Mesenchymal stem cell (in vitro differentiated cells and primary cell): ENCODE measurements around the gene TUT1.

Experiments
- DNase-seq: peaks from one replicate; pipeline ENCODE4 v3.0.0-alpha.2; 2013
- H2AFZ ChIP-seq: one replicate; pipeline ENCODE4 v1.6.1; 2013; ENCODE audit warnings: low read depth, mild to moderate bottlenecking, control low read depth, inconsistent platforms, low read length, moderate library complexity
- H2AK5ac ChIP-seq: 2 replicates; pipeline ENCODE4 v1.6.1; 2013; ENCODE audit warnings: low read length, moderate library complexity, mild to moderate bottlenecking, inconsistent platforms; ENCODE audit not compliant: severe bottlenecking
- H2BK120ac ChIP-seq: one replicate; pipeline ENCODE4 v1.6.1; 2013; ENCODE audit warnings: low read depth, mild to moderate bottlenecking, inconsistent platforms, low read length, moderate library complexity
- H2BK12ac ChIP-seq, 2 experiments: one replicate each; pipeline ENCODE4 v1.6.1; 2013; ENCODE audit warnings: inconsistent platforms in 2 of 2, low read length in 2 of 2, mild to moderate bottlenecking in 2 of 2, moderate library complexity in 2 of 2, control low read depth in 1 of 2
- H2BK15ac ChIP-seq: one replicate; pipeline ENCODE4 v1.6.1; 2013; ENCODE audit warnings: mild to moderate bottlenecking, low read depth, inconsistent platforms; ENCODE audit not compliant: poor library complexity, severe bottlenecking
- H2BK5ac ChIP-seq: 2 replicates; pipeline ENCODE4 v1.6.1; 2013; ENCODE audit warnings: low read depth, mild to moderate bottlenecking, low read length, control low read depth, inconsistent platforms; ENCODE audit not compliant: poor library complexity, severe bottlenecking
- H3K14ac ChIP-seq, 2 experiments: one replicate each; pipeline ENCODE4 v1.6.1; 2013; ENCODE audit warnings: inconsistent platforms in 2 of 2, low read length in 2 of 2, control low read depth in 1 of 2, mild to moderate bottlenecking in 1 of 2, moderate library complexity in 1 of 2
- H3K18ac ChIP-seq, 2 experiments: one replicate each; pipeline ENCODE4 v1.6.1; 2013; ENCODE audit warnings: inconsistent platforms in 2 of 2, low read length in 2 of 2, control low read depth in 1 of 2, low read depth in 1 of 2, mild to moderate bottlenecking in 1 of 2
- H3K23ac ChIP-seq, 2 experiments: one replicate each; pipeline ENCODE4 v1.6.1; 2013; ENCODE audit warnings: inconsistent platforms in 2 of 2, low read length in 2 of 2, mild to moderate bottlenecking in 2 of 2, moderate library complexity in 2 of 2, control low read depth in 1 of 2
- H3K27ac ChIP-seq: 2 replicates; pipeline ENCODE4 v1.5.1; 2013; ENCODE audit warnings: mild to moderate bottlenecking, moderate library complexity, low read length, control low read depth, inconsistent platforms; ENCODE audit not compliant: poor library complexity, severe bottlenecking
- H3K27me3 ChIP-seq, 2 experiments: 2 replicates each; pipeline versions ENCODE4 v1.6.1 to v1.7.0; 2013; ENCODE audit warnings: low read length in 2 of 2, mild to moderate bottlenecking in 2 of 2, moderate library complexity in 2 of 2, control low read depth in 1 of 2, inconsistent platforms in 1 of 2; ENCODE audit not compliant: control insufficient read depth in 1 of 2, insufficient read depth in 1 of 2
- H3K36me3 ChIP-seq, 2 experiments: 2 replicates each; pipeline versions ENCODE4 v1.6.1 to v1.7.0; 2013; ENCODE audit warnings: low read length in 2 of 2, control low read depth in 1 of 2, inconsistent platforms in 1 of 2, low read depth in 1 of 2, mild to moderate bottlenecking in 1 of 2; ENCODE audit not compliant: insufficient read depth in 2 of 2, control insufficient read depth in 1 of 2
- H3K4ac ChIP-seq, 2 experiments: one replicate each; pipeline ENCODE4 v1.6.1; 2013; ENCODE audit warnings: inconsistent platforms in 2 of 2, low read length in 2 of 2, mild to moderate bottlenecking in 2 of 2, moderate library complexity in 2 of 2, control low read depth in 1 of 2, low read depth in 1 of 2
- H3K4me1 ChIP-seq: 2 replicates; pipeline ENCODE4 v1.6.1; 2013; ENCODE audit warnings: low read depth, low read length, control low read depth; ENCODE audit not compliant: control insufficient read depth, insufficient read depth
- H3K4me2 ChIP-seq: 2 replicates; pipeline ENCODE4 v1.6.1; 2013; ENCODE audit warnings: low read length, mild to moderate bottlenecking, inconsistent platforms; ENCODE audit not compliant: poor library complexity, severe bottlenecking
- H3K4me3 ChIP-seq, 2 experiments: 2 replicates each; pipeline versions ENCODE4 v1.5.1 to v1.7.0; 2013; ENCODE audit warnings: low read length in 2 of 2, mild to moderate bottlenecking in 2 of 2, control low read depth in 1 of 2, low read depth in 1 of 2; ENCODE audit not compliant: insufficient read depth in 1 of 2
- H3K79me1 ChIP-seq: replicated peaks from 2 replicates; pipeline ENCODE4 v1.6.1; 2013; ENCODE audit warnings: mild to moderate bottlenecking, control low read depth, low read length, inconsistent platforms; ENCODE audit not compliant: poor library complexity, severe bottlenecking
- H3K9ac ChIP-seq: 2 replicates; pipeline ENCODE4 v1.7.0; 2013; ENCODE audit warnings: mild to moderate bottlenecking, low read length, moderate library complexity
- H3K9me3 ChIP-seq: 2 replicates; pipeline ENCODE4 v1.7.0; 2013; ENCODE audit warnings: mild to moderate bottlenecking, low read length; ENCODE audit not compliant: control insufficient read depth
- H4K8ac ChIP-seq: one replicate; pipeline ENCODE4 v1.6.1; 2013; ENCODE audit warnings: inconsistent platforms, mild to moderate bottlenecking, low read length, moderate library complexity
- H4K91ac ChIP-seq: one replicate; pipeline ENCODE4 v1.6.1; 2013; ENCODE audit warnings: mild to moderate bottlenecking, low read length, inconsistent platforms
- WGBS: methylation state at CpG from one replicate; pipeline ENCODE4 v1.1.7; 2013; ENCODE audit warnings: mixed read lengths; 5-methylcytosine and 5-hydroxymethylcytosine counted together

TUT1 gene

DNA sequence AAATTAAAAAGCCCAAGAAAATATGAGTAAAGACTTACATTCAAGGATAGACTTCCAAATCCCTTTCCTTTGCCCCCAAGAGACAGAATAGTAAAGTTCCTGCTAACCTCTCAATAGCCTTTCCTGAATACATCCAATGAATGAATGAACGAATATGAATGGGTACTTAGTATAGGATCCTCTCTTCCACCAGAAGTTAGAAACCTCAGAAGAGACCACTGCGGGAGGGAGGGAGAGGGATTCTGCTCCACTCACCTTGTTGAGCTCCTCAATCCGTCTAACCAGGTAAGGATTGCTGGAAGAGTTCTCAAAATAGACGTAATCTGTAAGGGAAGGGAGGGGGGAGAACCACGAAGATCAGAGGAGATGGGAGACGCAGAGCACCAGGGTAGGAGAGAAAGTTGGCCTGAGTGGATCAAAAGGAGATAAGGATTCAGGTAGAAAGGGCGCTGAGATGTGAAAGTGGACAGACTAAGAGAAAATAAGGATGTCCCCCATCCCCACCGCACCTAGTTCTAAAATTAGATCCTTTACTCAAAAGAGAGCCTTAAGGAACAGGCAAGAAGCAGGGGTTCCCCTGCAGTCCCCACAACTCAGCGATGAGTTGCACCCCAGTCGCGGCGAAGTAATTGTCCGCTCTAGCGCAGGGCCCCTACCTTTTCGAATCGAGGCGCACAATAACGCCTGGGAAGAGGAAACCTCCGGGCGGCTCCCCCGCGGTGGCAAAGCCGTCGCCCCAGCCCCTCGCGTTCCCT is 9.2 kb upstream of the TUT1 start:
- peak overlapping the region; percentile 97 for H3K9ac ChIP-seq
- peak overlapping the region; percentile 66 for H4K8ac ChIP-seq
- peaks cover 12% of the 10 kb centered on the region for H3K79me1 ChIP-seq
- under 1% methylated on average over 22 of the region's 26 CpGs for WGBS
- peak overlapping the region; percentile 55 for H2BK120ac ChIP-seq
- no peak overlapping the region for H2BK15ac ChIP-seq
- H3K23ac ChIP-seq, result peak overlapping the region in 1 of 2 experiments; percentile 92
- H3K27ac ChIP-seq, result peak overlapping the region; percentile 62
- peak overlapping the region; percentile 88 to 93 for H3K4me3 ChIP-seq
- peaks cover 52 to 61% of the 10 kb centered on the region in 2 experiments for H3K36me3 ChIP-seq
- peak overlapping the region in 1 of 2 experiments; percentile 94 for H3K14ac ChIP-seq
- peak overlapping the region; percentile 78 for H3K4me2 ChIP-seq
- peak overlapping the region; percentile 93 to 97 for H3K4ac ChIP-seq
- no peak overlapping the region for H2AK5ac ChIP-seq
- peak overlapping the region in 1 of 2 experiments; percentile 56 for H2BK12ac ChIP-seq
- no peak overlapping the region for H2BK5ac ChIP-seq
- no peaks in the 10 kb centered on the region for H3K9me3 ChIP-seq
- no peak overlapping the region for H4K91ac ChIP-seq
- no peaks in the 10 kb centered on the region for H3K27me3 ChIP-seq
- peaks cover 17% of the 10 kb centered on the region for H3K4me1 ChIP-seq
- H2AFZ ChIP-seq, result no peak overlapping the region
- peak overlapping the region; percentile 94 to 98 for H3K18ac ChIP-seq
- DNase-seq, result no peak

DNA sequence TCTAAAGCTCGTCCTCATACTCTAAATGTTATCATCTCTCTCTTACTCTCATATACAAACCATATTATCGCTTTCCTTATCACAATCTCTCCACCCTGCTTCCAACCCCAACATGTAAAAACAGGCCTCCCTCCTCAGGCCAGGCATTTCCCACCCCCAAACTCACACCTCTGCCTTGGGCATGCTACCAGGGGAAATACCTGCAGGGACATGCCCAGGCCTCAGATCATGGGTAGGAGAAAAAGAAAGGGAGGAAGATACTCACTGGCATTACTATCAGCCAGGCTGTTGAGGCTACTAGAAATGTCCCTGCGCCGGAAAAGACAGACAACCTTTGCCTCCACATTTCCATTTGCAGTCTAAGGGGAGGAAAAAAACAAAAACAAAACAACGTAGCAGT is 8.6 kb upstream of the TUT1 start:
- Histone ChIP-seq H3K79me1 (peaks cover 17% of the 10 kb centered on the region), H2BK5ac (no peak overlapping the region), H2BK120ac (no peak overlapping the region), H4K8ac (no peak overlapping the region), H2BK15ac (no peak overlapping the region), H3K4ac (peak overlapping the region; percentile 10 to 78), H3K9me3 (no peaks in the 10 kb centered on the region), H3K4me3 (peak overlapping the region; percentile 37 to 93), H3K4me2 (peak overlapping the region; percentile 78), H3K36me3 (peaks cover 54 to 61% of the 10 kb centered on the region in 2 experiments), H3K9ac (peak overlapping the region; percentile 97), H3K23ac (no peak overlapping the region), H2BK12ac (peak overlapping the region in 1 of 2 experiments; percentile 61), H3K18ac (peak overlapping the region in 1 of 2 experiments; percentile 2), H3K27ac (peak overlapping the region; percentile 24), H4K91ac (no peak overlapping the region), H2AK5ac (peak overlapping the region; percentile 3), H2AFZ (no peak overlapping the region), H3K14ac (peak overlapping the region in 1 of 2 experiments; percentile 66), H3K4me1 (peaks cover 16% of the 10 kb centered on the region), H3K27me3 (no peaks in the 10 kb centered on the region)
- WGBS, result 49% methylated on average over 5 of the region's 5 CpGs
- DNase-seq, result no peak

DNA sequence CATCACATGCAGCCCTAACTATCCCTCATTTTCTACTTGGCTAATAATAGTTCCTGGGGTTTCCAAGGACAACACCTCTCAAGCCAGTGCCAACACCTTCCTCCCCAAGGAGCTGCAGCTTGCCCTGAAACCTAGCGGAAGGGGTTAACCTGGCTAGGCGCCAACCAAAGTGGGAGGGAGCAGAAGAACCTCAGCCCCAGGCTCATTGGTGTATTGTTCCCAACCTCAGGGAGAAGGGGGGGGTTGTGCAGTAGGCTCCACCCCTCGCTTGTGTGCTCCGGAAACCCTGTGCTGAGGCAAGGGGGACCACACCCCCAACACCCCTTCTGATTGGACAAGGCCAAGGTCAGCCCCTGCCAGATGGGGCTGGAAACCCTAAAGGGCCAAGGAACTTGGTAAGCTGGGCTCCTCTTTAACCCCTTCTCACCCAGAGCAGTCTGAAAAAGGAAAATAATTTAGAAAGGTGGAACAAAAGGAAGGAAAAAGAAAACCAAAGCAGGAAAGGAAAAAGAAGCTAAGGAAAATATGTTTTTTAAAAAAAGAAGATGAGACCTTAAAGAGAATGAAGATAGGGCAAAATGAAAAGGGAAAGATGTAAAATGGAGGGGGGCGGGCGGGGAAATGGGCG is 7.9 kb upstream of the TUT1 start:
- Histone ChIP-seq H3K27me3 (no peaks in the 10 kb centered on the region), H2AFZ (no peak overlapping the region), H2BK120ac (no peak overlapping the region), H4K8ac (no peak overlapping the region), H3K27ac (peak overlapping the region; percentile 24), H2AK5ac (no peak overlapping the region), H2BK5ac (no peak overlapping the region), H3K9ac (peak overlapping the region; percentile 97), H3K4me1 (peaks cover 14% of the 10 kb centered on the region), H3K4me3 (peak overlapping the region in 1 of 2 experiments; percentile 93), H3K18ac (no peak overlapping the region), H3K14ac (no peak overlapping the region), H3K79me1 (peaks cover 17% of the 10 kb centered on the region), H4K91ac (no peak overlapping the region), H3K9me3 (no peaks in the 10 kb centered on the region), H2BK12ac (no peak overlapping the region), H3K36me3 (peaks cover 59 to 62% of the 10 kb centered on the region in 2 experiments), H3K4me2 (peak overlapping the region; percentile 78), H3K4ac (no peak overlapping the region), H2BK15ac (no peak overlapping the region), H3K23ac (no peak overlapping the region)
- peak; percentile 99 for DNase-seq
- 54% methylated on average over 5 of the region's 7 CpGs for WGBS

DNA sequence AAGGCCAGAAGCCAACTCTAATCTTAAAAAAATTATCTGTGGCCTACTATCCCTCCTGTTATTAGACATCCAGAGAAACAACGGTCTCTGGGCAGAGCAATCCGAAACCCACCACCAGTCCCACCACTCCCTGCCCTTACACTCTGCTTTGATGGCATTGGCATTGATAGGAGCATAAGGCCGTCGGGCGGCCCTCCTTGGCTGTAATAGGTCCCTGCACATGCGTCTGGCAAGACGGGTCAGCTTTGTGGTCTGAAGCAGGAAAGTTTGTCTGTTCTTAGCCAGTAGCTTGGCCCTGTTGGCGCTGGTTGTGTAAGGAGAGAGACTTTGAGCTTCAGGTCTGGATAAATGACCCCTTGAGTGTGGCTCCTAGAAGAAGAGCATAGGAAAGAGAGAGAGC is 3.8 kb upstream of the TUT1 start:
- no peak overlapping the region for H2BK15ac ChIP-seq
- no peaks in the 10 kb centered on the region for H3K9me3 ChIP-seq
- 97% methylated on average over 8 of the region's 8 CpGs for WGBS
- H3K18ac ChIP-seq, result no peak overlapping the region
- no peak overlapping the region for H2BK12ac ChIP-seq
- no peak overlapping the region for H4K8ac ChIP-seq
- peaks cover 18% of the 10 kb centered on the region for H3K4me1 ChIP-seq
- no peak overlapping the region for H2BK120ac ChIP-seq
- no peak overlapping the region for H2AFZ ChIP-seq
- peaks cover 61 to 68% of the 10 kb centered on the region in 2 experiments for H3K36me3 ChIP-seq
- no peak overlapping the region for H3K4ac ChIP-seq
- peak overlapping the region; percentile 28 for H3K9ac ChIP-seq
- no peak overlapping the region for H3K4me2 ChIP-seq
- DNase-seq, result no peak
- H3K79me1 ChIP-seq, result peaks cover 19% of the 10 kb centered on the region
- no peak overlapping the region for H4K91ac ChIP-seq
- no peak overlapping the region for H2AK5ac ChIP-seq
- H3K14ac ChIP-seq, result no peak overlapping the region
- H3K27me3 ChIP-seq, result no peaks in the 10 kb centered on the region
- H3K27ac ChIP-seq, result no peak overlapping the region
- H3K4me3 ChIP-seq, result no peak overlapping the region
- H3K23ac ChIP-seq, result no peak overlapping the region
- no peak overlapping the region for H2BK5ac ChIP-seq
